HG03378 (cell line): Measurements from ENCODE around the gene DIP2A.

Experiments
- ATAC-seq: cut with Tn5 transposase; IDR thresholded peaks from one replicate; pipeline ENCODE4 v1.9.1; 2021; ENCODE audit warnings: mild to moderate bottlenecking, moderate library complexity; ENCODE audit not compliant: unreplicated experiment

DIP2A gene

GRCh38 chr21:46552274-46552673 lies 93.6 kb downstream of the DIP2A start:
- no peak for ATAC-seq

GRCh38 chr21:46552865-46553379 lies 94.2 kb downstream of the DIP2A start:
- ATAC-seq, result no peak

- no peak for ATAC-seq
Observed at GRCh38 chr21:46553993-46554392, 95.3 kb downstream of the DIP2A start.

- ATAC-seq, result no peak
Observed at GRCh38 chr21:46554431-46555224, 95.9 kb downstream of the DIP2A start.

GRCh38 chr21:46555225-46555617 lies 96.5 kb downstream of the DIP2A start:
- no peak for ATAC-seq

- ATAC-seq, result no peak
Observed at GRCh38 chr21:46555678-46556077, 97.0 kb downstream of the DIP2A start.

- ATAC-seq, result no peak
Observed at GRCh38 chr21:46556802-46557201, 98.1 kb downstream of the DIP2A start.

GRCh38 chr21:46557469-46557868 lies 98.8 kb downstream of the DIP2A start:
- no peak for ATAC-seq

GRCh38 chr21:46557919-46558392 lies 99.3 kb downstream of the DIP2A start:
- ATAC-seq, result no peak

GRCh38 chr21:46559291-46559983 lies 100.7 kb downstream of the DIP2A start:
- no peak for ATAC-seq

GRCh38 chr21:46560568-46561444 lies 102.1 kb downstream of the DIP2A start:
- ATAC-seq, result no peak

GRCh38 chr21:46561445-46562090 lies 102.9 kb downstream of the DIP2A start:
- ATAC-seq, result no peak

GRCh38 chr21:46562472-46562871 lies 103.8 kb downstream of the DIP2A start:
- no peak for ATAC-seq

GRCh38 chr21:46562964-46563607 lies 104.4 kb downstream of the DIP2A start:
- no peak for ATAC-seq

GRCh38 chr21:46564391-46564790 lies 105.7 kb downstream of the DIP2A start:
- ATAC-seq, result no peak

GRCh38 chr21:46567348-46567747 lies 108.7 kb downstream of the DIP2A start:
- ATAC-seq, result no peak

- no peak for ATAC-seq
Observed at GRCh38 chr21:46568562-46568961, 109.9 kb downstream of the DIP2A start.

- ATAC-seq, result no peak
Observed at GRCh38 chr21:46569081-46569480, 110.4 kb downstream of the DIP2A start.

- ATAC-seq, result no peak
Observed at GRCh38 chr21:46570119-46570518, 111.4 kb downstream of the DIP2A start.

GRCh38 chr21:46570631-46571030 lies 111.9 kb downstream of the DIP2A start:
- no peak for ATAC-seq
